ENCODE data around the gene ST8SIA5.

Gene ST8SIA5

DNA sequence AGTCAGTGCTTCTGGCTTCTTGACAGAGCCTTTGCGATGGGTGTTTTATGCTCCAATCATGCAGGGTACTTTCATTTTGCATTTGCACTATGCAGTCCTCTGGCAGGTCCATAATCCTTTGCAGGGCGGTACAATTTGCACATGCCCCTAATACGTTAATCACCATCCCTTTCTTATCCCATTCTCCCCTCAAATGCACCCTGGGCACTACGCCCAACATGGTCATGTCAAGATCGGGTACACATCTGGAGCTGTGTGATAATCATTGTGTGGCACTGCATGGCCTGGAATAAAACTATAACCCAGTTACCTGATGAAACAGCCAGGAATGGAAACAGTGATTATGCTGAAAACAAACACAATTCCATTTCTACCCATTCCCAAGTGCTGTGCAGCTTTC is 127.5 kb downstream of the ST8SIA5 start:
- no peak for DNase-seq (ENCODE audit: low read depth, low spot score)

DNA sequence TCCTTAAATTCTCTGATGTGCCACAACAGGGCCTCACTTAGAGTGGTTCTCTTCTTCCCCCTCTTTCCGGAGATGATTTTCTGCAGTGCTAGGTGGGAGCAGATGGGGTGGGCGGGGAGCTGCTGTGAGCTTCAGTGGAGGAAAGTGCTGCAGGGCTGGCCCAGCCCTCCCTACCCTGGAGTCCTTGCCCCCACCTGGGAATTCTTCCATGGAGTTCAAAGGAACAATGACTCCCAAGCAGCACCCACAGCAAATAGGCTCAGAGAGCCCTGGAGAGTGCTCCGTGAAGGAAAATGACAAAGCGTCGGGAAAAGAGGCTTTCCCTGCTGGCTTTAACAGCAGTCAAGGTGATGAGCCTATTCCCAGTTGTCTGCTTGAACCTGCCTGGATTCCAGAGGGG is 128.6 kb downstream of the ST8SIA5 start:
- DNase-seq (ENCODE audit: low read depth, low spot score), result no peak

DNA sequence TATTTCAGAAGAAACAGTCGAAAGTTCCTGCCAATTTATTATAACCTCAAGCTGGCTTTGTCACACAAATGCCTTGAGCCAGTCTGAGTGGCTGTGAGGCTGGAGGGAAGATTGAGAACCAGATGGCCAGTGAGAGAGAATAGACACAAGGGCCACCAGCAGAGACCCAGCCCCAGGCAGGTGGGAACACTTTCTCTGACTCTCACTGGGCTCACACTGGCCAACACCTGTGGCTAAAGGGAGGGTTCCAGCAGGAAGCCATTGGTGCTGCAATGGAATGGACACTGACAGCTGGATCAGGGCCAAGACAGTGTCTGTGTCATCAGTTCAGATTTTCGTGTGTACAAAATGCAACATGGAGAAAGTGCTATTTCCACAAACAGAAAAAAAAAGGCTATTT is 129.7 kb downstream of the ST8SIA5 start:
- no peak for DNase-seq (ENCODE audit: low read depth, low spot score)

DNA sequence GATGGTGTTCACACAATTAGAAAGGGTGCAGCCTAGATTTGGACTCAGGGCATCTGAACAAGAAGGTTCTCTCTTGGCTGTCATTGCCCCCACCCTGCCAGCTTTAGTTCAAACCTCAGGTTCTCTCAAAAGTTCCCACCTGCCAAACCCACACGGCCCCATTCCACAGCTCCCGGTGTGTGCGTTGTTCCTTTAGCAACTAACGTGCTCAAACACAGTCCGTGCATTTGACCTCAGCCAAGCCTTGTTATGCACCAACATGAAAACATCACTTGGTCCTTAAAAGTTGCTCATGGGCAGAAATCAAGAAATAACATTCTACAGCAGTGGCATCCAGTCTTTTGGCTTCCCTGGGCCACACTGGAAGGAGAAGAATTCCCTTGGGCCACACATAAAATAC is 131.8 kb downstream of the ST8SIA5 start:
- DNase-seq (ENCODE audit: low read depth, low spot score), result no peak

DNA sequence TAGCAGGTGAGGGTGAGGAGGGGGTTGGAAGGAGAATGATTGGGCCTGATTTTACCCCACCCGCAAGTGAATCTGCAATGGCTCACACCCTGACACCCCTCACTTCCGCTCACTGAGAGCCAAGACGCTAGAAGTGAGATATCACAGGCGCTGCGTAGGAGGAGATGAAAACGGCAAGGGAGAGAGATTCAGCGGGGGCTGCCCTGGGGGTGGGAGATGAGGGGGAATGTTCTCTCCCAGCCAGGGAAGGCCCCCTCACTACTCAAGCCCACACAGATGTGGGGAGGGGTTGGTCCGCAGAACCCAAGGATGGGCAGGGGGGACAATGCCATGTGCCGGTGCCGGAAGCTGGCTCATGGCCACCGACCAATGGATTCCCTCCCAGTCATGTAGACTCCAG is 132.7 kb downstream of the ST8SIA5 start:
- no peak for DNase-seq (ENCODE audit: low read depth, low spot score)

DNA sequence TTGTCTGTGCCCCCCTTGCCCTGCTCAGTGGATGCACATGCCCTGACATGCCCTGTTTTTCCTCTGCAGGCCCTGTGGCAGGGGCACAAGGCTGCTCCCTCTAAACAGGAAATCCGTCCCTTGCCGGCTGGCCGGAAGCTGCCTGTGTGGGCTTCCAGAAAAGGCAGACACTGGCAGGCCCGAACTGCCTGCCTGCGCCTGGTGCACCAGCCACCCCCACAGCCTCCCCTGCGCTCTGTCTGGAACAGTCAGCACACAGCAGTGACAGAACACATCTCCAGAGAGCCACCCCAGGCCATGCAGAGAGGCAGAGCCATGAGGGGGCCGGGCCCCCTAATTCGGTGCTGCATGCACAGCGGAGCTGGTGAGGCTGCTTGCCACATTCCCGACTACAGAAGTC is 133.3 kb downstream of the ST8SIA5 start:
- DNase-seq (ENCODE audit: low read depth, low spot score), result no peak

DNA sequence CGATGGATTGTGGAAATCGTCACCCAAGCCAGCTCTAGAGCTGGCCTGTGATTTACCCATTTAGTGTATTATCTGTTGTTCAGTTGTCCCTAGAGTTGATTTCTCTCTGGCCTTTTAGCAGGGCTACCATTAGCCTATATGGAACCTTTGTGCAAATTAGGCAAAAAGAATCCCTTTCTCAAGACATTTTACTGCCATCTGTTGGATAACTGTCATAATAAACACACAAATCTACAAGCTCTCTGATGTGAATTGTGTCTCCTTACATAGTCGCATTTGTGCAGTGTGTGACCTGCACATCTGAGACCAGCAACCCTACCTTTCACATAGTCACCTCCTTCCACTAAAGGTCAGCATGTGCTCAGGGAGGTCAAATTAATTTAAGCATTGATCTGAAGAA is 133.9 kb downstream of the ST8SIA5 start:
- DNase-seq (ENCODE audit: low read depth, low spot score), result peak; percentile 6

DNA sequence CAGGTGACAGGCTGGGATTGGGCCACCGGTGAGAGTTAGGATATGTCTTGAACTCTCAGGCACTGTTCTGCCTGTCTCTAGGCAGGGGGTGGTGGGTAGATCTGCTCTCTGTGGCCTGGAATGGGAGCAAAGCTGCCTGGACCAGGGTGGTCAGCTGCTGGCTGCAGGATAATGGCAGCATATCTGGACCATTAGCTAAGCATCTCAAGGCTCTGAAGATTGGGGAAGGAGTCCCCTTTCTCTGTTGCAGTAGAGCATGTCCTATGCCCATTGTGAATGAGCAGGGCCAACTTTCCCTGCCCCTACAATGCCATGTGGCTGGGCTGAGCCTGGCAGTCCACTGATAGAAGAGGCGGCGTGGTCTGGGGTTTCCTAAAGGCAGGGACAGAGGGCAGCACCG is 134.4 kb downstream of the ST8SIA5 start:
- DNase-seq (ENCODE audit: low read depth, low spot score), result no peak

DNA sequence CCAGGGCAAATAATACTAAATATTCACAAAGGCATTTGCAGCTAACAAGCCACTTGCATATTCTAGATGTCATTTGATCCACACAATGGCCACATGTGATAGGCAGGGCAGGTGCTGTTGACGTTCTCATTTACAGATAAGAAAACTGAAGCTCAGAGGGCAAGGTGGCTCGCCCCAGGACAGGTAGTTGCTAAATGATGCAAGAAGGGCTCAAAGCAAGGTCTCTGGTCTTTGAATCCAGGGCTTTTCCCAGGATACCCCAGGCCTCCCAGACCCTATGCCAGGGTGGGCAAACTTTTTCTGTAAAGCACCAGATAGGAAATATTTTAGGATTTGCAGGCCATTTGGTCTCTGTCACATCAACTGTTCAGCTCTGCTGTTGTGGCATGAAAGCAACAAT is 135.0 kb downstream of the ST8SIA5 start:
- DNase-seq (ENCODE audit: low read depth, low spot score), result no peak

DNA sequence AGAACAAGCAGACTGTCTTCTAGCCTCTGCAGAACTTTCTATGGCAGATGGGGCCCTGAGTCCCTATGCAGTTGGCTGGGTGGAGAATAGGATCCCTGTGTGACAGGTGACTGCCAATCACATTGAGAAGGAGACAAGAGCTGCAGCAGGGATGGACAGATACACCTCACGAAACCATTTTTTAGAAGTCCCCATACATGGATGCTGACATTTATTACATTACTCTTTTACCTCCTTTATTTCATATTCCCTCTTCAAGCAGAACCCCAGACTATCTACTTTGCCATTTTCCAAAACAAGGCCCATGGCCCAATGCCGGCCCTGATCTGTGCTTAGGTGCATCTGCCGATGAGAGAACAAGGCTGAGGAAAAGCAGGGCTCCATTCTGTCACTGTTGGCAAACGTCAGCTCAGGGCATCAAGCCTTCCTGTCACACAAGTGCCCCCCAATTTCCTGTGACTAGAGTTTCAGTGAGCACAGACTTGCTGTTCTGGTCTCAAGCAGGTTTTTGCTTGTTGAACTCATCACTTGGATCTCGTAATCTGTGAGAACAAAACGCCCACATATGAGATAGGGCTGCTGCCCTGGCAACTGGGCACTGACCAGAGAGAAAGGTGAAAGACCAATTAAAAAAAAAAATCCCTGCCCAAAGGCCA is 135.6 kb downstream of the ST8SIA5 start:
- DNase-seq (ENCODE audit: low read depth, low spot score), result no peak

DNA sequence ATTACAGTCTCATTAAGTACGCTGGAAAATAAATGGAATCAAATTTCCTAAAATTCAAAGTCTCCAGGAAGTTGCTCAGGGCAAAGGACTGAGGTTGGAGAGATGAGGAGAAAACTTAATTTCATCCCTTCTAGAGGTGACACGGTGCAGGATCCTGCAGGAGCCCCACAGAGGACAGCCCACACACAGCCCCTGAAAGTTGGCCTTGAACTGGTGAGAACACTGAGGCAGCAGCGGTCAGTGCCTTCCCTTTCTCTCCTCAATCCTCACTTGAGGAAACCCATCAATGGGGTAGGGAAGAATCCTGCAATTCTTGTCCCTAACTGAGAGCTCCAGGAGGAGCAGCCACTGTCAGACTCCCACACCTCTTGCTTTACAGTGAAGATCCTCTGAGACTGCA is 137.3 kb downstream of the ST8SIA5 start:
- DNase-seq (ENCODE audit: low read depth, low spot score), result no peak
